Heart right ventricle (tissue), 16 donors: ENCODE measurements around the gene MAP10. TPM values are rescaled to one million over a fixed set of nuclear protein-coding genes. Genes with fewer than 3 reads are reported as not detected.

Experiments used
- ATAC-seq, 8 donors: fragments of 200-7000 bp; cut with Tn5 transposase; one replicate each; pipeline ENCODE4 v1.9.1; 2020; ENCODE audit warnings: mild to moderate bottlenecking in 8 of 8, moderate library complexity in 8 of 8, moderate number of reproducible peaks in 1 of 8
- DNase-seq, 2 donors: peaks; one replicate each; pipeline ENCODE4 v3.0.0-alpha.2; 2020
- H3K27ac ChIP-seq, 10 donors: fragments of 200-600 bp; sonication (generic) in 2 of 10; one replicate each; pipeline versions ENCODE4 v1.5.0 to v1.8.0; 2020 to 2022; ENCODE audit warnings: mild to moderate bottlenecking in 3 of 10
- H3K27me3 ChIP-seq, 7 donors: fragments of 200-600 bp; one replicate each; pipeline ENCODE4 v1.8.0; 2021 to 2022; ENCODE audit warnings: mild to moderate bottlenecking in 2 of 7
- H3K36me3 ChIP-seq, 9 donors: fragments of 200-600 bp; sonication (generic) in 1 of 9; one replicate each; pipeline versions ENCODE4 v1.5.0 to v1.8.0; 2020 to 2022; ENCODE audit warnings: mild to moderate bottlenecking in 2 of 9
- H3K4me1 ChIP-seq, 9 donors: fragments of 200-600 bp; sonication (generic) in 1 of 9; one replicate each; pipeline versions ENCODE4 v1.5.0 to v1.8.0; 2020 to 2022; ENCODE audit warnings: mild to moderate bottlenecking in 4 of 9
- H3K4me3 ChIP-seq, 10 donors: fragments of 200-600 bp; sonication (generic) in 2 of 10; one replicate each; pipeline versions ENCODE4 v1.5.0 to v1.8.0; 2020 to 2022; ENCODE audit warnings: mild to moderate bottlenecking in 7 of 10, moderate library complexity in 2 of 10
- H3K9me3 ChIP-seq, 11 donors: fragments of 200-600 bp in 10 of 11; sonication (generic) in 2 of 11; one replicate each; pipeline versions ENCODE4 v1.5.0 to v1.8.0; 2013 to 2022; ENCODE audit warnings: mild to moderate bottlenecking in 2 of 11, control low read depth in 1 of 11, moderate library complexity in 1 of 11
- CTCF ChIP-seq, 9 donors: fragments of 200-600 bp; sonication (generic) in 2 of 9; IDR thresholded peaks; one replicate each; pipeline versions ENCODE4 v1.5.0 to v1.8.0; 2021 to 2022; ENCODE audit warnings: antibody characterized with exemption in 9 of 9, mild to moderate bottlenecking in 5 of 9, moderate library complexity in 1 of 9
- WGBS, 2 donors: extraction: QIAGEN DNeasy Blood & Tissue Kit; methylation state at CpG; one replicate each; pipeline ENCODE4 v1.1.7; 2013; ENCODE audit warnings: inconsistent platforms in 1 of 2; 5-methylcytosine and 5-hydroxymethylcytosine counted together
- intact Hi-C, 10 donors: fragments of 100-400 bp; cut with DNase I; formaldehyde crosslinking; loops; one replicate each; pipeline versions ENCODE4 v1.11.1 to v1.14.2; 2022
- long read RNA-seq, 3 donors: library from polyadenylated mRNA; unstranded; transcript quantifications; one replicate each; pipeline ENCODE4 v2.0.0, GENCODE V29; 2020 to 2021
- polyA plus RNA-seq, 2 donors: library from polyadenylated mRNA; stranded (reverse); fragments of 200-250 nt; gene quantifications; one replicate each; pipeline ENCODE4 v1.2.3, GENCODE V29; 2013
- total RNA-seq, 10 donors: library from RNA; stranded (reverse); fragmentation: NEBNext Ultra II Directional in 3 of 10; extraction: Animal tissue kit (Norgen Biotek cat#: 25700) in 3 of 10; gene quantifications; one replicate each; pipeline versions ENCODE4 v1.2.1 to v1.2.4, GENCODE V29; 2021 to 2023
- donor health status: Arrhythmogenic right ventricular cardiomyopathy.
- donor health status: ischemic (EF 13 %, LVEDD 7.1; RV severe dilation, severe dysfunction).
- donor health status: healthy with polysubstance abuse.
- donor health status: DM: no; HTN: yes; CAD: no.
- donor health status: DM: no; HTN: no; CAD: no.
- donor health status: ischemic (EF 25% LVEDD 6.9; RV normal size, moderate dysfunction).
- donor health status: ischemic (EF 25% LVEDD 5.7; RV mildly dilated, moderate dysfunction).
- donor health status: healthy.
- donor health status: DM: yes; HTN: yes; CAD: no.
- donor health status: Ischemic cardiomyopathy.
- donor health status: ischemic (EF 35%, LVEDD 5.7; RV mildly dilated, moderate dysfunction).
- donor health status: nonischemic (EF 11% LVEDD 7.7; RV severe dilation, severe dysfunction).
- donor health status: DM: yes; HTN: yes; CAD: no.
- donor health status: PGD.
- donor health status: ischemic (EF 29% LVEDD 5.4; RV normal size, mild dysfunction).
- donor health status: nonischemic (EF 23%, LVEDD 6.1; RV moderate dilation, normal function).

Gene MAP10
- 1 to 10 TPM; 2.5 to 4.8 (median 3.9) TPM for total RNA-seq
- 1 to 10 TPM; 1.1 to 1.8 TPM for polyA plus RNA-seq
- long read RNA-seq, donor 1, partial matches to known transcripts, result 0 of 3 reads
- long read RNA-seq, donor 1, other reads (novel, unspliced or antisense), result 0 of 3 reads
- long read RNA-seq, donor 2, transcript MAP10-201 (1 exons, 3,516 nt), result major isoform, 6 of 6 reads
- long read RNA-seq, donor 2, partial matches to known transcripts, result 0 of 6 reads
- long read RNA-seq, donor 2, other reads (novel, unspliced or antisense), result 0 of 6 reads
- long read RNA-seq, donor 3, transcript MAP10-201 (1 exons, 3,516 nt), result major isoform, 14 of 14 reads
- long read RNA-seq, donor 3, partial matches to known transcripts, result 0 of 14 reads
- long read RNA-seq, donor 3, other reads (novel, unspliced or antisense), result 0 of 14 reads

- Histone ChIP-seq H3K36me3 (no peaks in the 10 kb centered on the region), H3K9me3 (peaks cover 0 to 19% (median 0%) of the 10 kb centered on the region in 11 donors), H3K27ac (peak within 1 kb of the TSS; percentile 81 to 98 (median 94)), H3K27me3 (no peaks in the 10 kb centered on the region), H3K4me1 (peaks cover 0 to 57% (median 51%) of the 10 kb centered on the region in 9 donors), H3K4me3 (peak within 1 kb of the TSS; percentile 69 to 87 (median 78))
- ATAC-seq (peak; percentile 86 to 93 (median 90)), DNase-seq (peak; percentile 79 to 83)
- WGBS, 2 donors, result 1 to 3% methylated on average over 75 of the region's 75 CpGs
- intact Hi-C loops, result loop anchor here in 6 of 10 donors (5.0 to 10.0 kb wide), 5 partner anchors 139 to 173 kb away; partner anchors contain the start of genes NTPCR (in 4 of the 6) and SIPA1L2 (in 4 of the 6)
- no peak for TF ChIP-seq CTCF (IDR thresholded peaks at IDR 0.05)
These were observed at the start of gene MAP10 for GRCh38 chr1:232805269-232806185. Gene MAP10, plus strand, starts transcription at chr1:232805416. Its CDS starts 34 bp downstream, at chr1:232805450.

GRCh38 chr1:232764458-232765251 lies 40.6 kb upstream of the MAP10 start:
- DNase-seq (no peak), ATAC-seq (peak in 3 of 8 donors; percentile 34 to 49 (median 43))
- Histone ChIP-seq H3K9me3 (peaks cover 0 to 5% (median 0%) of the 10 kb centered on the region in 11 donors), H3K27me3 (no peaks in the 10 kb centered on the region), H3K36me3 (no peaks in the 10 kb centered on the region), H3K4me1 (peaks cover 0 to 21% (median 0%) of the 10 kb centered on the region in 9 donors), H3K4me3 (no peak overlapping the region), H3K27ac (no peak overlapping the region)
- 84 to 87% methylated on average over 4 of the region's 4 CpGs for WGBS, 2 donors
- intact Hi-C loops, result no loop called here
- TF ChIP-seq CTCF (IDR thresholded peaks at IDR 0.05), result no peak

GRCh38 chr1:232765542-232765941 lies 39.7 kb upstream of the MAP10 start:
- intact Hi-C loops, result no loop called here
- peaks cover 0 to 21% (median 0%) of the 10 kb centered on the region in 9 donors for H3K4me1 ChIP-seq
- WGBS, 2 donors, result 84% methylated on average over 6 of the region's 6 CpGs
- TF ChIP-seq CTCF (IDR thresholded peaks at IDR 0.05), result no peak
- no peak for ATAC-seq
- no peaks in the 10 kb centered on the region for H3K36me3 ChIP-seq
- no peaks in the 10 kb centered on the region for H3K27me3 ChIP-seq
- no peak overlapping the region for H3K27ac ChIP-seq
- H3K4me3 ChIP-seq, result no peak overlapping the region
- no peak for DNase-seq
- H3K9me3 ChIP-seq, result peaks cover 0 to 5% (median 0%) of the 10 kb centered on the region in 11 donors
